DMS153 treated with DMSO at 0.1 percent for 48 hours (cell line): ENCODE measurements around the gene RGSL1.
"Not testable (repeated sequence)": the region's sequence is repeated elsewhere in the genome, so short reads cannot be mapped to it uniquely, and the experiment has no call there.

Experiments used
- DNase-seq: peaks from one replicate; lab custom pipeline; 2025; ENCODE audit not compliant: unreplicated experiment; lab: John Stamatoyannopoulos, UW

Gene RGSL1

DNA sequence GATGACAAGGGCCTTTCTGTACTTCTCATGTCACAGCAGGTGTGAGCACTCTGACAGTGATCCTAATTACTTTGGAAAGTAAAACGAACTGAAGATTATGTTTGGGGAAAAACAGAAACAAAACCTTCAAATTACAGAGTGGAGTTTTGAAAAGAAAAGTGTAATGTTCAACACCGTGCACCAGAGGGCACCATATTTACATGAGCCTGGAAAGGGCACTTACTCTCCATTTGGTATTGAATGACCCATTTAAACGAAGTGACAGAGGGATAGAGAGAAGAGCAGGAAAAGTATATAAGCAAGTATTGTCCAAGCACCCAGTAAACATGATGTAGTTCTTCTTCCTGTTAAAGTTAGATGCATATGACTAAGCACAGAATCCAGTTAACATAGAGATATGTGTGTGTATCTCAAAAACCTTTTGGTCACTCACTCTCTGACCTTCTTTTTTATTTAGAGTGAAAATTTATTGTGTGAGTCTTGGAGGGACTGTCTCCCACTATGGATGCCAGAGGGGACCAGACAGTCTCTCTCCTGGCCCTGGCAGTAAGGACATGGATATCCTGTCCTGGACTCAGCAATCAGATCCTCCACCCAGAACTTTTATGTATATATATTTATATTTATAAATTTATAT, 3.8 kb upstream of the RGSL1 start:
- peak; percentile 85 for DNase-seq

DNA sequence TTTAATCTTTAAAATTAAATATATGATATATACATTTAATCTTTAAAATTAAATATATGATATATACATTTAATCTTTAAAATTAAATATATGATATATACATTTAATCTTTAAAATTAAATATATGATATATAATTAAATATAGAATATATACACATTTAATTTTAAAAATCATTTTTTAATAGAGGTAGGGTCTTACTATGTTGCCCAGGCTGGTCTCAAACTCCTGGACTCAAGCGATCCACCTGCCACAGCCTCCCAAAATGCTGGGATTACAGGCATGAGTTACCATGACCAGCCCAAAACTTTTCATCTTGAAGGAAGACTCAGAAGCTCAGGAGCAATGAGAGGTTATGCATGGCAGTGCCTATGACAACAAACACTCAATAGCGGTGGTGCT, 2.8 kb upstream of the RGSL1 start:
- DNase-seq: not testable (repeated sequence)

DNA sequence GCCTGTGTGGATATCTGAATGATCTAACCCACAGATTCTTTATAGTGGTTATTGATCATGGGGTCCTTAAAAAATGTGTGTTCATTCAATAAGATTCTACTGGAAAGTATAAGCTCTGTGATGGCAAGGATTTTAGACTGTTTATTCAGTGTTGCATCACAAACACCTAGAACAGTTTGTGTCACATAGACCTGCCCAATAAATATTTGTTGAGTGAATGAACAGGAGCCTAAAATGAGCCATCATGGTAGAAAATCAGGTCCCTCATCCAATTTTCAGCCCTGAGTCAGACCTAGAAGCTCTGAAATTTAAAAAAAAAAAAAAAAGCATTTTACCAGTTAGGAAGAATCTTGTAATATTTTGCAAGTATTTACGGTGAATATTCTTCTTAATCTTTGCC, 2.3 kb upstream of the RGSL1 start:
- DNase-seq: no peak

DNA sequence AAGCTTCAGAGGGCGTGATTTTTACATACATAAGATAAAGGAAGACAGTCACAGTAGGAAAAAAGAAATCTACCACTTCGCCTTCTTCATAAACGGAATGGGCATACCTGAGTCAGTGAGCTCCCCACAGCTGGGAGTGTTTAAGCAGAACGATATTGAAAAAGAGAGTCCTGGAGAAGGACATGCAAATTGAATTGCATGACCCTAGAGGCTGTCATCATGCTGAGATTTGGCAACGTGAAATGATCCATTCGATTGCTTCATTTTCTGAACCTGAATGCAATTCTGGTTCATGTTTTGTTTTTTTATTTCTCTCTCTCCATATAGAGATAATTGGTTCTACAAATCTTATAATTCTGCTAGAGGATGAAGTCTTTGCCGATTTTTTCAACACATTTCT, 3.7 kb downstream of the RGSL1 start:
- DNase-seq: no peak

DNA sequence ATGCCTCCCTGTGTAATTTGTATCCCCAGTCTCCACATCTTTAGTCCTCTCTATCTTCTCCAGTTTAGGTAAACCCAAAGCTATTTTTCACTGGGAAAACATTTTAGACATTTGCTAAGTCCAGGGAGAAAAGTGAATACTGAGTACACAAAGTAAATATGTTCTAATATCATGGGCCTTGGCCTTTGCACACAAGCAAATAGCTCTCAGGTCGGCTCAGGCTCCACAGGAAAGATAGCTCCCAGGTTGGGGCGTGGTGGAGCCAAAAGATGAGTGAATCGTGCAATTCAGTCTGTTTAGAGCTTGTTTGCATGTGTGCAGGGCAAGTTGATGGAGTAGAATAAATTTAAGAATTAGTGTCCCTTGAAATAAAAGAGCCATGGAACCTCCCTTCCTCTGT, 7.9 kb downstream of the RGSL1 start:
- no peak for DNase-seq

DNA sequence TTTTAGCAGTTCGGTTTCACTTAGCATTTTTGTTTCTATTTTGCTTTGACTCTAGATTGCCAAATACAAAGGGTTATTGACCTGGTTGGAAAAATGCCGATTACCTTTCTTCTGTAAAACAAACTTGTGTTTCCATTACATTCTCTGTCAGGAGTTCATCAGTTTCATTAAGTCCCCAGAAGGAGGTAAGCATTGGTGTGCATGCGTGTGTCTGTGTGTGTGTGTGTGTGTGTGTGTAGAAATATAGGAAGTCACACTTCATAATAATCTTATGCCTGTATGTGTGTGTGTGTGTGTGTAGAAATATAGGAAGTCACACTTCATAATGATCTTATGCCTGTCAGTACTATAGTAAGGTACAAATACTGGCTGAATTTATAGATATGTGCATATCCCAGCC, 10.0 kb downstream of the RGSL1 start:
- no peak for DNase-seq

DNA sequence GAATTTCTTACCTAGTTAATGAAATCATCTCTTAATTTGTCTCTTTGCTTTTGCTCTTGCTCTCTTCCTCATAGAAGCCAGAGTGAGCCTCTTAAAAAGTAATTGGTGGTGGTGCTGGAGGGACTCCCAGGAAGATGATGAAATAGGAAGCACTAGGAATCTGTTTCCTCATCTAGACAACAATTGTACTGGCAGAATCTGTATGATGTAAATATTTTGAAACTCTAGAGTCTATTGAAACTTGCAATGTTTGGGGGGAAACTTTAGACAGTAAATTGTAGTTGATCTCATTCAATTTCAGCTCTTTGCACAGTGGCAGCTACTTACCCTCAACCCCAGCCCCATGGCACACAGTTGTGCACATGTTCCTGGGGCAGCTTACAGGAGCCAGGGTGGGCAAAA, 10.6 kb downstream of the RGSL1 start:
- DNase-seq: no peak

DNA sequence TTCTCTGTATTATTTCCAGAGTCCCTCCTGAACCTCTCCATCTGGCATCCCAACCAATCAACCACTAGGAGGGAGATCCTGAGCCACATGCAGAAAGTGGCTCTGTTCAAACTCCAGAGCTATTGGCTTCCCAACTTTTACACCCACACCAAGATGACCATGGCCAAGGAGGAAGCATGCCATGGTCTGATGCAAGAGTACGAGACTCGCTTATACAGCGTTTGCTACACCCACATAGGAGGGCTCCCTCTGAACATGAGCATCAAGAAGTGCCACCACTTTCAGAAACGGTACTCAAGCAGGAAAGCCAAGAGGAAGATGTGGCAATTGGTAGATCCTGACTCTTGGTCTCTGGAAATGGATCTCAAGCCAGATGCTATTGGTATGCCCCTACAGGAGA, 23.6 kb downstream of the RGSL1 start:
- DNase-seq: no peak

DNA sequence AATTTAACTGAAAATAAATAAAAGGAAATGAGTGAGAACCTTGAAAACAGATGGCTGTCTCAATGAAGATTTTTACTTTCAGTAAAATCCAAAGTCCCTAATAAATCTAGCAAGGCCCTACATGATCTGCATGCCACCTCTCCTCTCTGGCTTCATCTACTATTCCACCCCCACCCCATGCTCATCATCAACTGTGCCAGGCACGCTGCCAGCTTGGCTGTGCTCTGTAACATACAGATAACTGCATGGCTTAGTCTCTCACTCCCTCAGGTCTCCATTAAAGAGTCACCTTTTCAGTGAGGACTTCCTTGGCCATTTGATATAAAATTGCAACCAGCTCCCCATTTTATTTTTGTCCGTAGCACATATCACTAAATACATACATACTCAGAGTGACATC, 26.7 kb downstream of the RGSL1 start:
- DNase-seq: no peak

DNA sequence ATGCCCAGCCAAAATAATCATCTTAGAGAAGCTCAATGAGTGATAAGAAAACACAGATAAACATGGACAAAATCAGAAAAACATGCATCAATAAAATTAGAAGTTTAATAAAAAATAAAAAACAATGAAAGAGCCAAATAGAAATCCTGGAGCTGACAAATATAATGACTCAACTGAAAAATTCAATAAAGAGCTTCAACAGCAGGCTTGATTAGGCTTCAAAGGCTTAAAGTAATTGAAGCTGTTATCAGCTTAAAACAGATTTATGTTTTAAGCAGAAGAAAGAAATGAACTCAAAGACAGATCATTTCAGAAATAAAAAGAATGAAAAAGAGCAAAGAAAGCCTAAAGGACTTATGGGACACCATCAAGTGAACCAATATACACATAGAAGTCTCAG, 28.3 kb downstream of the RGSL1 start:
- DNase-seq: no peak

DNA sequence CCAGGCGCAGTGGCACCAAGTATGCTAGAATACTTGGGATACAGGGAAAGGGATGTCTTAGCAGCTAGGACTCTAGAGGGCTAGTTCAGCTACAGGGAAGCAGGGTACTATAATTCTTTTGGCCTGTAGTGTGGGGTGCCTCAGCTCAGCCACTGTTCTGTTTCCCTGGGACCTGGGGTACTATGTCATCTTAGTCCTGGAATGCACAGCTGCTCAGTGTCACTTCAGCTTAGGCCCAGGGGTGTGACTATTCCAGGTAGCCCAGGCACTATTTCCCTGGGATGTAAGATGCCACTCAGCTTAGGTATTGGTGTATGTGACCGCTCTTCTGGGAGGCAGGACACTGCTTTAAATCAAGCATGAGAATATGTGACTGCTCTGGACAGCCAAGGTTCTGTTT, 34.1 kb downstream of the RGSL1 start:
- DNase-seq: no peak

DNA sequence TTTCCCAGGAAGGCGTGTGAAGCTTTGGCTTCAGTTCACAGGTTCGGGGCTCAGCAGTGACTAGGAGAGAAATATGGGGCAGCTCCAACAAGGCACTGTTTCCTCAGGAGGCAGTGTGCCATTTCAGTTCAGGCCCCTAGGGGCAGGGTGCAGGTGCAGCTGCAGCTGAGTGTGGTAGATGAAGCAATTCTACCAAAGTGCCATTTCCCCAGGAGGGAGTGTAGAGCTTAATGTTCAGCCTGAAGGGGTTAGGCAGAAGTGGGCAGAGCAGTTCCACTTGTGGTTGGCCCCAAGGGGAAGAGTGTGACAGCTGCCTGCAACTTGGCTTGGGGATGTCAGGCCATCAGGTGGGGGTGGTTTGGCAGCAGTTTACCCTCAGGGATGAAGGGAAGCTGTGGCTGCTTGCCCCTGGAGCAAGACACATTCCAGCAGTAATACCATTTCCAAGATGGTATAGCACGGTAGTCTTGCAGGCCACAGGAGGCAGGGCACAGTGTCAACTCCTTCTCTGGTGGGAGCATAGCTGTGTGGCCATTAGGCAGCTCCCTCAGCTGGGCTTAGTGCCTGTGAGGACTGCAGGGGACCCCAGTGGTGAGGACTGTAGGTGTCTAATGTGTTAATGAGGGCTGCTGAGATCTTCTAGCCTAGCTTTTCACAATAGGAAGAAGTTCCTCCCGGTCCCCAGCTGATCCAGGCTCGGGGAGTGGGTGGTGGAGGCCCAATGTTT, 34.7 kb downstream of the RGSL1 start:
- no peak for DNase-seq

DNA sequence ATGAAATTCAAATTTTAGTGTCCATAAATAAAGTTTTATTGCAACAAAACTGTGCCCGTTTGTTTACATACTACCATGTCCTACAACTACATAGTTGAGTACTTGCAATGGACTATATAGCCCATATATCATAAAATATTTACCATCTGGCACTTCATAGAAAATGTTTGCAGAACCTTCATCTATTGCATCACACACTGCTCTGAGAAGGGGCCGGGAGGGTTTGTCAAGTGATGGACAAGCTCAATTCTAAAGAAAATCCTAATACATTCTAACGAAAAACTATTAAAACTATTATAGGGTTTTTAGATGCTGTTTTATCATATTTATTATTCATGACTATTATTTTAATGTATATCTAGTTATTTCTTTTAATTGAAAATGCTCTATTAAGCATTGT, 35.9 kb downstream of the RGSL1 start:
- DNase-seq: no peak

DNA sequence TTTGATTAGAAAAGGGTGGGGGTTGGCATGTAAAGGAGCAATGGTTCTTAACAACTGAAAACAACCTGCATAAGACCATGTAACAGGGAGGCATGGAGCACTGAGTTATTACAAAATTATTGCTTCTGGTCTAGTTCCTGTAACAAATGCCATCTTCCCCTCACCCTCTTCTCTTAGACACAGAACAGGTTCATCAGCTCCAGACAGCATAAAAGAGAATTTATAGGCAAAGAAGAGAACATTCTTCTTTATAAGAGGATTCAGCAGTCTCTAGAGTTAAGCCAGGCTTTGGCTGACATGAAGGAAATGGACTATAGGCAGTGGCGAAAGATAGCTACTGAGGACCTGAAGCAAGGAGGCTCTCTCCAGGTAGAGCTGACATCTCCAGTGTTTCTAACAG, 38.9 kb downstream of the RGSL1 start:
- DNase-seq: no peak

DNA sequence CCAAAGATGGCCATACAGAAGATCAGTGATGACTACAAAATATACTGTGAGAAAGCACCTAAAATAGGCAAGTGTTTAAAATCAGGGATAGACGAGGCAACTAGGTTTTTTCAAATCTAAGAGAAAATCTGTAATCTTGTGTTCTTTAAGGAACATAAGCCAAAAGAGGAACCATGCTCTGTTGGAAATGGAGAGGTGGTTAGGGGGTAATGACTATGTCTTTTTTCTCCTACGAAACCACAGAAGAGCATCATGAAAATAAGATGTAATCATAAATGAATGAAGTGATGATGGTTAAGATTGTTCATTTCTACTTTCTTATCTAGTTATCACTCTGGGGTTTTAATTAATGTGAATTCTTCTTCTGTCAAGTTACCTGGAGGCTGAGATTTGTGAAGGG, 43.1 kb downstream of the RGSL1 start:
- DNase-seq: no peak

DNA sequence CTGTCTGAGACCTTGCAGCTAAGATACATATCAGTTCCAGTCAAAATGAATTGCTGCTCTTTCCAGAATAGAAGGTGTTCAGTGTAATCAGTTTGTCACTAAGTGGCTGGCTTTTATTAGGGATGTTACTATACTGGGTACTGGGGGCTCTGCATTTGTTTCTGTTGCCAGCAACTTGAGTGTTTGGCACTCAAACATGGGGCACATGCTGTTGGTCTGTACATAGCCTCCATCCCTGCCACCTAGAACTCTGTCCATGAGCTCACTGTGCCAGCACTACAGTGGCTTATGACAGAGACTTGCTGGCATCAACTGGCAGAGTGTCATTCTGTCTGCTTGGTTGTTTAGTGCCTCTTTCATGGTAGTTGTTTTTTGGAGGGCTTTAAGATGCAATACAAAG, 45.1 kb downstream of the RGSL1 start:
- no peak for DNase-seq

DNA sequence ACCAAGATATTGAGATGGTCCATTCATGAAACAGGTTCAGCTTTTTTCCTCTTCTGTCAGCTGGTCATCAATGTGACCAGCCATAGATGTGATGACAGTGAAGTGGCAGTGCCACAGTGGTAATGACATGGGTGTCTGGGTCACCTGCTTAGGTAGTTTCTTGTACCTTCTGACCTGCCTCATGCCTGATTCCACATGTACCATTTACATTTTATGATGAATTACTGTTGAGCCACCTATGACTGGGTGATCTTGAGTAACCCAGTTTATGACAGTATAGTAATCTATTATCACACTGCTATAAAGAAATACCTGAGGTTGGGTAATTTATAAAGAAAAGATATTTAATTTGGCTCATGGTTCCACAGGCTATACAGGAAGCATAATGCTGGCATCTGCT, 45.7 kb downstream of the RGSL1 start:
- no peak for DNase-seq

DNA sequence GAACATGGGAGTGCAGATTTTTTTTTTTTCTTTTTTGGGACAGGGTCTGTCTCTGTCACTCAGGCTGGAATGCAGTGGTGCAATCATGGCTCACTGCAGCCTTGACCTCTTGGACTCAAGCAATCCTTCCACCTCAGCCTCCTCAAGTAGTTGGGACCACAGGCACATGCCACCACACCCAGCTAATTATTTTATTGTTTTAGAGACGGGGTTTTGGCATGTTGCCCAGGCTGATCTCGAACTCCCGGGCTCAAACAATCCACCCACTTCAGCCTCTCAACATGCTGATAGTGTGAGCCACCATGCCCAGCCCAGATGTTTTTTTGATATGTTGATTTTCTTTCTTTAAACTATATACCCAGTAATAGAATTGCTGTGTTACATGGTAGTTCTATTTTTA, 57.7 kb downstream of the RGSL1 start:
- no peak for DNase-seq

DNA sequence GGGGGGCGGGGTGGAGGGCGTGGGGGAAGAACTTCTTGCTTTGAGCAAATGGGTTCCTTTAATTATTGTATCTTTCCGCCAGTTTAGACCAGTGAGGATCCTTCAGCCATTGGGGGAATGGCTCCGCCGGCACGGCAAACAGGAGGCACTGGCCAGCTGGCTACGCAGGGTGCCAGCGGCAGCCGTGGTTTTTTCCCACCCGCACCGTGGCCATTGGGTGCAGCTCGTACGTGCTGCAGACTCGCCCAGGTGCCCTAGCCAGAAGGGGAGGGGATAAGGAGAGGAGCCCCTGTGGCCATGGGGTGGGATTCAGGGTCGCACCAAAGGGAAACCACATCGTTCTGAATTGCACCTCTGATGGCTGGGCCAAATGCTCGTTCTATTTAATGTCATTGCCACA, 65.6 kb downstream of the RGSL1 start:
- no peak for DNase-seq

DNA sequence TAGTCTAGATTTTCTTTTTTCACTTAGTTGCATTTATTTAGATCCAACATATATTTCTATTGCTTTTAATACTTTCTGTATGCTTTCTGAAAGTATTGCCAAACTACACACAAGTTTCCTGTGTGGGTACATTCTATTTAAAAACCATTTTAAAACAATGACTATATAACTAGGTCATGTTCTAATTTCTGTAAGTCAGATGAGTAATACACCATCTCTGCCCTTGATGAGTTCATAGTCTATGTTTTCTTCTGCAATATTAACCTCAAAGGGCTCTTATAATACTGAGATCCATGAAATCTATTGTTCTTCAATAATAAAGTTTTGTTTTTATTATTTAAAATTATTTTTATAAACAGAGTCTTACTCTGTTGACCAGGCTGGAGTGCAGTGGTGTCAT, 70.8 kb downstream of the RGSL1 start:
- DNase-seq: no peak

DNA sequence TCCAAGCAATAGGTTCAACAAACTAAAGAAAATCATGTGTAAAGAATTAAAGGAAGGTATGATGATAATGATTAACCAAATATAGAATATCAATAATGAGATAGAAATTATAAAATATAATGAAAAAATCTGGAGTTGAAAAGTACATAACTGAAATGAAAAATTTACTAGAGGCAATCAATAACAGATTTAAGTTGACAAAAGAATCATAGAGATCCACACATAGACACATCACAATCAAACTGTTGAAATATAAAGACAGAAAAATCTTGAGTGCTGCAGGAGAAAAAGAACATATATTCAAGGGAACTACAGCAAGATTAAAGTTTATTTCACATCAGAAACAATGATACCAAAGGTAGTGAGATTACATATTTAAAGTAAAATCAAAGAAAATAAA, 75.4 kb downstream of the RGSL1 start:
- DNase-seq: no peak

DNA sequence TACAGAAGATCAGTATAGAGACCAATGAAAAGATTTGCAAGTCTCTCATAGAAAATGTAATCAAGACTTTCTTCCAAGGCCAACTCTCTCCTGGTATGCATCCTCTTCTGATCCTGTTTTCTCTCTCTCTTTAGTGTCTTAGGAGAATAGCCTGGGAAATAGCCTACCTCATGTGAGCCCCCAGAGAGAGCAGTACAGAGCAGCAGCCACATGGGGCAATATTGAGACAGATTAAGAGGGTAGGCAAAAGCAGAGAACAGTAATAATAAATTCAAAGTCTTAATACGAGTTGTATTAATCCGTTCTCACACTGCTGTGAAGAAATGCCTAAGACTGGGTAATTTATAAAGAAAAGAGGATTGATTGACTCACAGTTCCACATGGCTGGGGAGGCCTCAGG, 77.7 kb downstream of the RGSL1 start:
- no peak for DNase-seq

DNA sequence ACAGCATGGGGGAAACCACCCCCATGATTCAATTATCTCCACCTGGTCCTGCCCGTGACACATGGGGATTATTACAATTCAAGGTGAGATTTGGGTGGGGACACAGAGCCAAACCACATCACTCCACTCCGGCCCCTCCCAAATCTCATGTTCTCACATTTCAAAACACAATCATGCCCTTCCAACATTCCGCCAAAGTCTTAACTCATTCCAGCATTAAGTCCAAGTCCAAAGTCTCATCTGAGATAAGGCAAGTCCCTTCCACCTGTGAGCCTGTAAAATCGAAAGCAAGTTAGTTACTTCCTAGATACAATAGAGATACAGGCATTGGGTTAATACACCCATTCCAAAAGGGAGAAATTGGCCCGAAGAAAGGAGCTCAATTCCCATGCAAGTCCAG, 78.3 kb downstream of the RGSL1 start:
- not testable (repeated sequence) for DNase-seq
